IMR-90 (cell line): Measurements from ENCODE around the gene PPP1R27. TPM values are rescaled to one million over a fixed set of nuclear protein-coding genes. Genes with fewer than 3 reads are reported as not detected.

Experiments
- ATAC-seq: fragments of 200-7000 bp; cut with Tn5 transposase; 2 replicates; pipeline ENCODE4 v1.9.1; 2020; ENCODE audit warnings: low read depth, mild to moderate bottlenecking, moderate library complexity
- BruUV-seq: library from RNA; stranded (reverse); fragments of 400-500 nt; replicated peaks from 2 replicates; lab custom pipeline; 2021; lab: Mats Ljungman, UMichigan
- CTCF ChIA-PET: fragments of 300-600 bp; formaldehyde crosslinking; extraction: SDS; loops from one replicate; lab custom pipeline; 2021; ENCODE audit warnings: antibody characterized with exemption; lab: Yijun Ruan, JAX
- POLR2A ChIA-PET: fragments of 300-600 bp; sonication (Branson Sonifier 250); formaldehyde crosslinking; loops from one replicate; lab custom pipeline; 2022; ENCODE audit warnings: antibody characterized with exemption; ENCODE audit not compliant: unreplicated experiment; lab: Charles Lee
- DNase-seq: peaks from one replicate; pipeline ENCODE4 v3.0.0; 2013
- H2AFZ ChIP-seq: replicated peaks from 2 replicates; pipeline ENCODE3; 2013; ENCODE audit warnings: low read length, mild to moderate bottlenecking; ENCODE audit not compliant: poor library complexity
- H2AK5ac ChIP-seq: 2 replicates; pipeline ENCODE4 v1.6.1; 2013; ENCODE audit warnings: low read depth, low read length, inconsistent platforms
- H2AK9ac ChIP-seq: replicated peaks from 2 replicates; pipeline ENCODE3; 2013; ENCODE audit warnings: mild to moderate bottlenecking, low read depth, low read length, moderate library complexity; ENCODE audit not compliant: poor library complexity
- H2BK120ac ChIP-seq: 2 replicates; pipeline ENCODE4 v1.6.1; 2013; ENCODE audit warnings: low read depth, low read length, inconsistent platforms
- H2BK15ac ChIP-seq: 3 replicates; pipeline ENCODE4 v1.6.1; 2013; ENCODE audit warnings: low read depth, low read length, inconsistent platforms
- H2BK20ac ChIP-seq: 2 replicates; pipeline ENCODE4 v1.6.1; 2013; ENCODE audit warnings: low read depth, mild to moderate bottlenecking, inconsistent platforms, low read length, moderate library complexity
- H2BK5ac ChIP-seq: 2 replicates; pipeline ENCODE4 v1.6.1; 2013; ENCODE audit warnings: mild to moderate bottlenecking, low read depth, low read length, inconsistent platforms; ENCODE audit not compliant: poor library complexity, severe bottlenecking
- H3K14ac ChIP-seq: replicated peaks from 2 replicates; pipeline ENCODE4 v1.6.1; 2013; ENCODE audit warnings: low read depth, low read length, inconsistent platforms
- H3K18ac ChIP-seq: 2 replicates; pipeline ENCODE4 v1.6.1; 2013; ENCODE audit warnings: low read depth, low read length, control low read depth
- H3K23ac ChIP-seq: 2 replicates; pipeline ENCODE4 v1.6.1; 2013; ENCODE audit warnings: low read depth, low read length, inconsistent platforms
- H3K27ac ChIP-seq: 2 replicates; pipeline ENCODE4 v1.5.1; 2013; ENCODE audit warnings: mild to moderate bottlenecking, control low read depth, low read length; ENCODE audit not compliant: insufficient read depth
- H3K27me3 ChIP-seq: 2 replicates; pipeline ENCODE4 v1.6.1; 2013; ENCODE audit warnings: low read length; ENCODE audit not compliant: control insufficient read depth, insufficient read depth
- H3K36me3 ChIP-seq: 2 replicates; pipeline ENCODE4 v1.6.1; 2013; ENCODE audit warnings: low read length, mixed read lengths; ENCODE audit not compliant: control insufficient read depth, insufficient read depth
- H3K4ac ChIP-seq: 2 replicates; pipeline ENCODE4 v1.6.1; 2013; ENCODE audit warnings: low read depth, low read length, inconsistent platforms
- H3K4me1 ChIP-seq: 2 replicates; pipeline ENCODE4 v1.6.1; 2013; ENCODE audit warnings: low read length, mixed read lengths; ENCODE audit not compliant: control insufficient read depth, insufficient read depth
- H3K4me2 ChIP-seq: 2 replicates; pipeline ENCODE4 v1.6.1; 2013; ENCODE audit warnings: low read depth, mild to moderate bottlenecking, control low read depth, low read length, moderate library complexity
- H3K4me3 ChIP-seq: 2 replicates; pipeline ENCODE4 v1.5.1; 2013; ENCODE audit warnings: low read depth, mild to moderate bottlenecking, control low read depth, low read length, moderate library complexity; ENCODE audit not compliant: insufficient read depth
- H3K56ac ChIP-seq: 2 replicates; pipeline ENCODE4 v1.6.1; 2013; ENCODE audit warnings: low read length, inconsistent platforms; ENCODE audit not compliant: insufficient read depth; ENCODE audit errors: extremely low read depth
- H3K79me1 ChIP-seq, 2 experiments: 2 replicates each; pipeline ENCODE4 v1.6.1; 2013; ENCODE audit warnings: low read length in 2 of 2, inconsistent platforms in 1 of 2, low read depth in 1 of 2
- H3K9ac ChIP-seq: 2 replicates; pipeline ENCODE4 v1.6.1; 2013; ENCODE audit warnings: low read depth, low read length, control low read depth
- H3K9me1 ChIP-seq: 2 replicates; pipeline ENCODE4 v1.6.1; 2013; ENCODE audit warnings: low read length, inconsistent platforms; ENCODE audit not compliant: insufficient read depth
- H3K9me3 ChIP-seq: 2 replicates; pipeline ENCODE4 v1.6.1; 2013; ENCODE audit warnings: low read length; ENCODE audit not compliant: control insufficient read depth, insufficient read depth
- H4K20me1 ChIP-seq: 2 replicates; pipeline ENCODE4 v1.6.1; 2013; ENCODE audit warnings: low read length, inconsistent platforms; ENCODE audit not compliant: insufficient read depth
- H4K5ac ChIP-seq: 2 replicates; pipeline ENCODE4 v1.6.1; 2013; ENCODE audit warnings: mild to moderate bottlenecking, low read depth, low read length, control low read depth
- H4K8ac ChIP-seq, 2 experiments: 2 replicates each; pipeline ENCODE4 v1.6.1; 2013; ENCODE audit warnings: low read depth in 2 of 2, low read length in 2 of 2, control low read depth in 1 of 2, inconsistent platforms in 1 of 2
- H4K91ac ChIP-seq: 2 replicates; pipeline ENCODE4 v1.6.1; 2013; ENCODE audit warnings: low read depth, low read length, inconsistent platforms; ENCODE audit not compliant: insufficient read depth
- BHLHE40 ChIP-seq: fragments of 150-350 bp; IDR thresholded peaks from 2 replicates; pipeline ENCODE4 v1.6.1; 2016; ENCODE audit warnings: mild to moderate bottlenecking, low read depth, low read length
- CEBPB ChIP-seq: IDR thresholded peaks from 2 replicates; pipeline ENCODE4 v1.6.1; 2012; ENCODE audit warnings: low read depth, low read length, improper control_type of control experiment
- CHD1 ChIP-seq: IDR thresholded peaks from 2 replicates; pipeline ENCODE4 v1.6.1; 2012; ENCODE audit warnings: low read depth, low read length, improper control_type of control experiment
- ELK1 ChIP-seq: fragments of 150-350 bp; IDR thresholded peaks from 2 replicates; pipeline ENCODE4 v1.6.1; 2016; ENCODE audit warnings: low read depth, mild to moderate bottlenecking, low read length, moderate library complexity, borderline replicate concordance
- MAFK ChIP-seq: IDR thresholded peaks from 2 replicates; pipeline ENCODE4 v1.6.1; 2012; ENCODE audit warnings: low read depth, low read length, improper control_type of control experiment
- MAZ ChIP-seq: IDR thresholded peaks from 2 replicates; pipeline ENCODE4 v1.6.1; 2012; ENCODE audit warnings: low read depth, mild to moderate bottlenecking, low read length, improper control_type of control experiment, moderate library complexity, borderline replicate concordance
- NFE2L2 ChIP-seq: fragments of 150-350 bp; IDR thresholded peaks from 2 replicates; pipeline ENCODE4 v1.6.1; 2016; ENCODE audit warnings: low read depth, mild to moderate bottlenecking, low read length
- POLR2A ChIP-seq: IDR thresholded peaks from 2 replicates; pipeline ENCODE4 v1.6.1; 2012; ENCODE audit warnings: mild to moderate bottlenecking, low read depth, low read length
- RAD21 ChIP-seq: IDR thresholded peaks from 2 replicates; pipeline ENCODE4 v1.6.1; 2012; ENCODE audit warnings: low read length, improper control_type of control experiment
- RCOR1 ChIP-seq: IDR thresholded peaks from 2 replicates; pipeline ENCODE4 v1.6.1; 2012; ENCODE audit warnings: mild to moderate bottlenecking, low read length, improper control_type of control experiment; ENCODE audit not compliant: insufficient replicate concordance
- RFX5 ChIP-seq: IDR thresholded peaks from 2 replicates; pipeline ENCODE4 v1.8.0; 2012; ENCODE audit warnings: low read depth, mild to moderate bottlenecking, low read length, moderate library complexity
- SMC3 ChIP-seq: fragments of 150-350 bp; IDR thresholded peaks from 2 replicates; pipeline ENCODE4 v1.6.1; 2016; ENCODE audit warnings: low read depth, mild to moderate bottlenecking, antibody characterized with exemption, low read length, moderate library complexity
- WGBS, 2 experiments: methylation state at CpG; one replicate each; pipeline versions ENCODE4 v1.1.5 to v1.1.7; 2013; ENCODE audit warnings: missing lambda C conversion rate in 2 of 2; ENCODE audit not compliant: insufficient read length in 1 of 2; ENCODE audit errors: extremely low coverage in 2 of 2; 5-methylcytosine and 5-hydroxymethylcytosine counted together
- dilution Hi-C: fragments of 300-500 bp; cut with HindIII; formaldehyde crosslinking; loops from one replicate; pipeline ENCODE4 v1.14.3; 2018; ENCODE audit warnings: low sequenced_read_pairs; ENCODE audit not compliant: unreplicated experiment
- in situ Hi-C: fragments of 300-500 bp; cut with MboI; formaldehyde crosslinking; loops from 3 replicates; pipeline ENCODE4 v1.14.3; 2019; ENCODE audit warnings: low sequenced_read_pairs, inconsistent platforms, mixed read lengths
- intact Hi-C: fragments of 100-400 bp; cut with micrococcal nuclease; formaldehyde crosslinking; loops from 2 replicates; pipeline ENCODE4 v1.10.0; 2022
- polyA plus RNA-seq, 3 experiments: library from polyadenylated mRNA; depleted of rRNA; stranded (reverse); fragments of >200 nt; gene quantifications; 2 replicates each; pipeline ENCODE4 v1.2.3, GENCODE V29; 2012; ENCODE audit warnings: low replicate concordance in 1 of 3
- total RNA-seq: library from RNA; depleted of rRNA; stranded (reverse); fragments of >200 nt; gene quantifications from 2 replicates; pipeline ENCODE4 v1.2.3, GENCODE V29; 2012
- TF ChIP-seq, protein P1 (sequence below): conservative IDR thresholded peaks from 2 replicates; pipeline ENCODE4 v1.5.1; 2012; ENCODE audit warnings: mild to moderate bottlenecking, low read depth, low read length, improper control_type of control experiment

PPP1R27 gene
- total and polyA plus RNA-seq, 2 of the 4 experiments (the other 2 are of a cell fraction) = 0.21 TPM; not detected in 1

- no peak overlapping the region for H2BK20ac ChIP-seq
- H3K4ac ChIP-seq = no peak overlapping the region
- H3K18ac ChIP-seq = no peak overlapping the region
- no peaks in the 10 kb centered on the region for H3K9me1 ChIP-seq
- H4K20me1 ChIP-seq = no peaks in the 10 kb centered on the region
- no peaks in the 10 kb centered on the region for H3K79me1 ChIP-seq
- H3K4me3 ChIP-seq = no peak overlapping the region
- H2AFZ ChIP-seq = no peak overlapping the region
- H3K27ac ChIP-seq = no peak overlapping the region
- peaks cover 8% of the 10 kb centered on the region for H3K9me3 ChIP-seq
- ATAC-seq = no peak
- H2AK9ac ChIP-seq = no peak overlapping the region
- H3K27me3 ChIP-seq = peaks cover 62% of the 10 kb centered on the region
- H4K8ac ChIP-seq = no peak overlapping the region
- no peak for TF ChIP-seq RFX5
- no peak for TF ChIP-seq RCOR1
- no peak for TF ChIP-seq BHLHE40
- no peak for TF ChIP-seq CEBPB
- TF ChIP-seq POLR2A = no peak
- TF ChIP-seq MAFK = no peak
- TF ChIP-seq MAZ = no peak
- TF ChIP-seq, protein P1, sequence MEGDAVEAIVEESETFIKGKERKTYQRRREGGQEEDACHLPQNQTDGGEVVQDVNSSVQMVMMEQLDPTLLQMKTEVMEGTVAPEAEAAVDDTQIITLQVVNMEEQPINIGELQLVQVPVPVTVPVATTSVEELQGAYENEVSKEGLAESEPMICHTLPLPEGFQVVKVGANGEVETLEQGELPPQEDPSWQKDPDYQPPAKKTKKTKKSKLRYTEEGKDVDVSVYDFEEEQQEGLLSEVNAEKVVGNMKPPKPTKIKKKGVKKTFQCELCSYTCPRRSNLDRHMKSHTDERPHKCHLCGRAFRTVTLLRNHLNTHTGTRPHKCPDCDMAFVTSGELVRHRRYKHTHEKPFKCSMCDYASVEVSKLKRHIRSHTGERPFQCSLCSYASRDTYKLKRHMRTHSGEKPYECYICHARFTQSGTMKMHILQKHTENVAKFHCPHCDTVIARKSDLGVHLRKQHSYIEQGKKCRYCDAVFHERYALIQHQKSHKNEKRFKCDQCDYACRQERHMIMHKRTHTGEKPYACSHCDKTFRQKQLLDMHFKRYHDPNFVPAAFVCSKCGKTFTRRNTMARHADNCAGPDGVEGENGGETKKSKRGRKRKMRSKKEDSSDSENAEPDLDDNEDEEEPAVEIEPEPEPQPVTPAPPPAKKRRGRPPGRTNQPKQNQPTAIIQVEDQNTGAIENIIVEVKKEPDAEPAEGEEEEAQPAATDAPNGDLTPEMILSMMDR = no peak
- TF ChIP-seq RAD21 = no peak
- TF ChIP-seq ELK1 = no peak
- TF ChIP-seq SMC3 = no peak
- TF ChIP-seq NFE2L2 = no peak
- TF ChIP-seq CHD1 = no peak
- intact Hi-C loops (no loop called here), in situ Hi-C loops (no loop called here), dilution Hi-C loops (no loop called here)
- no peak for DNase-seq
- no peak overlapping the region for H3K14ac ChIP-seq
- no peak overlapping the region for H3K9ac ChIP-seq
- no peak overlapping the region for H2BK15ac ChIP-seq
- no peak overlapping the region for H4K5ac ChIP-seq
- H3K36me3 ChIP-seq = no peaks in the 10 kb centered on the region
- no peaks in the 10 kb centered on the region for H3K4me1 ChIP-seq
- no peak overlapping the region for H3K4me2 ChIP-seq
- H2BK5ac ChIP-seq = no peak overlapping the region
- no peak overlapping the region for H3K23ac ChIP-seq
- ChIA-PET CTCF (no interaction called here), POLR2A (no interaction called here)
- WGBS, 2 experiments = 66% methylated on average over 3 of the region's 9 CpGs; no CpG with 5 or more reads in 1 of the 2 experiments
- H4K91ac ChIP-seq = no peak overlapping the region
- no peak overlapping the region for H2BK120ac ChIP-seq
- H2AK5ac ChIP-seq = no peak overlapping the region
- no TSS peak for BruUV-seq
- H3K56ac ChIP-seq = no peak overlapping the region
Observed at GRCh38 chr17:81801327-81801726, 33.5 kb downstream of the PPP1R27 start.
